Calu3 (cell line): ENCODE results near the gene TAF4B. TPM values are rescaled to one million over a fixed set of nuclear protein-coding genes. Genes with fewer than 3 reads are reported as not detected.

Source experiments
- BruUV-seq: library from RNA; stranded (reverse); fragments of 400-500 nt; replicated peaks from 2 replicates; lab custom pipeline; 2021; lab: Mats Ljungman, UMichigan
- CTCF ChIA-PET: fragments of 300-600 bp; sonication (Branson Sonifier 250); formaldehyde crosslinking; loops from one replicate; lab custom pipeline; 2022; ENCODE audit warnings: antibody characterized with exemption; lab: Charles Lee
- DNase-seq: peaks from one replicate; pipeline ENCODE4 v3.0.0; 2022
- H3K27ac Mint-ChIP-seq: one replicate; pipeline ENCODE4 v1.8.0; 2022; ENCODE audit warnings: mixed read lengths; ENCODE audit not compliant: unreplicated experiment
- H3K27me3 Mint-ChIP-seq: one replicate; pipeline ENCODE4 v1.8.0; 2022; ENCODE audit warnings: mixed read lengths; ENCODE audit not compliant: unreplicated experiment
- H3K36me3 Mint-ChIP-seq: one replicate; pipeline ENCODE4 v1.8.0; 2022; ENCODE audit warnings: mild to moderate bottlenecking, moderate library complexity, mixed read lengths; ENCODE audit not compliant: insufficient read depth, unreplicated experiment
- H3K4me1 Mint-ChIP-seq: one replicate; pipeline ENCODE4 v1.8.0; 2022; ENCODE audit warnings: mild to moderate bottlenecking, low read depth, mixed read lengths; ENCODE audit not compliant: unreplicated experiment
- H3K4me3 Mint-ChIP-seq: one replicate; pipeline ENCODE4 v1.8.0; 2022; ENCODE audit warnings: mild to moderate bottlenecking, low read depth, moderate library complexity, mixed read lengths; ENCODE audit not compliant: unreplicated experiment
- H3K9me3 Mint-ChIP-seq: one replicate; pipeline ENCODE4 v1.8.0; 2022; ENCODE audit warnings: low read depth, mixed read lengths; ENCODE audit not compliant: unreplicated experiment
- intact Hi-C: fragments of 100-400 bp; cut with micrococcal nuclease; formaldehyde crosslinking; loops from one replicate; pipeline ENCODE4 v1.10.0; 2022; ENCODE audit not compliant: unreplicated experiment
- total RNA-seq: library from RNA; stranded (reverse); gene quantifications from 2 replicates; pipeline ENCODE4 v1.2.3, GENCODE V29; 2022
- TF ChIP-seq, protein P1 (sequence below): fragments of 200-600 bp; IDR thresholded peaks from one replicate; pipeline ENCODE4 v1.8.0; 2022; ENCODE audit warnings: antibody characterized with exemption; ENCODE audit not compliant: unreplicated experiment

The TAF4B gene
- total RNA-seq, 1 experiment from 2014 or later = 9.6 TPM

GRCh38 chr18:26205318-26205717 lies 20.9 kb upstream of the TAF4B start:
- CTCF ChIA-PET = no interaction called here
- no peaks in the 10 kb centered on the region for H3K9me3 Mint-ChIP-seq
- intact Hi-C loops = no loop called here

GRCh38 chr18:26206488-26206887 lies 19.8 kb upstream of the TAF4B start:
- Mint-ChIP-seq H3K36me3 (no peaks in the 10 kb centered on the region), H3K27ac (no peak overlapping the region), H3K4me1 (no peaks in the 10 kb centered on the region), H3K27me3 (peaks cover 26% of the 10 kb centered on the region), H3K4me3 (no peak overlapping the region), H3K9me3 (no peaks in the 10 kb centered on the region)
- intact Hi-C loops = no loop called here
- no peak for DNase-seq
- BruUV-seq = no TSS peak
- CTCF ChIA-PET = interaction anchor here (0.7 kb wide), 1 partner anchor 177 kb away, joined by 4 read pairs; no protein-coding TSS in a partner anchor
- TF ChIP-seq, protein P1, sequence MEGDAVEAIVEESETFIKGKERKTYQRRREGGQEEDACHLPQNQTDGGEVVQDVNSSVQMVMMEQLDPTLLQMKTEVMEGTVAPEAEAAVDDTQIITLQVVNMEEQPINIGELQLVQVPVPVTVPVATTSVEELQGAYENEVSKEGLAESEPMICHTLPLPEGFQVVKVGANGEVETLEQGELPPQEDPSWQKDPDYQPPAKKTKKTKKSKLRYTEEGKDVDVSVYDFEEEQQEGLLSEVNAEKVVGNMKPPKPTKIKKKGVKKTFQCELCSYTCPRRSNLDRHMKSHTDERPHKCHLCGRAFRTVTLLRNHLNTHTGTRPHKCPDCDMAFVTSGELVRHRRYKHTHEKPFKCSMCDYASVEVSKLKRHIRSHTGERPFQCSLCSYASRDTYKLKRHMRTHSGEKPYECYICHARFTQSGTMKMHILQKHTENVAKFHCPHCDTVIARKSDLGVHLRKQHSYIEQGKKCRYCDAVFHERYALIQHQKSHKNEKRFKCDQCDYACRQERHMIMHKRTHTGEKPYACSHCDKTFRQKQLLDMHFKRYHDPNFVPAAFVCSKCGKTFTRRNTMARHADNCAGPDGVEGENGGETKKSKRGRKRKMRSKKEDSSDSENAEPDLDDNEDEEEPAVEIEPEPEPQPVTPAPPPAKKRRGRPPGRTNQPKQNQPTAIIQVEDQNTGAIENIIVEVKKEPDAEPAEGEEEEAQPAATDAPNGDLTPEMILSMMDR = no peak

More at GRCh38 chr18:26205318-26205717, 20.9 kb upstream of the TAF4B start:
- DNase-seq = no peak
- Mint-ChIP-seq H3K36me3 (no peaks in the 10 kb centered on the region), H3K27ac (no peak overlapping the region), H3K4me1 (no peaks in the 10 kb centered on the region), H3K4me3 (no peak overlapping the region), H3K27me3 (peaks cover 26% of the 10 kb centered on the region)
- no TSS peak for BruUV-seq
- TF ChIP-seq, protein P1 = no peak

DNA sequence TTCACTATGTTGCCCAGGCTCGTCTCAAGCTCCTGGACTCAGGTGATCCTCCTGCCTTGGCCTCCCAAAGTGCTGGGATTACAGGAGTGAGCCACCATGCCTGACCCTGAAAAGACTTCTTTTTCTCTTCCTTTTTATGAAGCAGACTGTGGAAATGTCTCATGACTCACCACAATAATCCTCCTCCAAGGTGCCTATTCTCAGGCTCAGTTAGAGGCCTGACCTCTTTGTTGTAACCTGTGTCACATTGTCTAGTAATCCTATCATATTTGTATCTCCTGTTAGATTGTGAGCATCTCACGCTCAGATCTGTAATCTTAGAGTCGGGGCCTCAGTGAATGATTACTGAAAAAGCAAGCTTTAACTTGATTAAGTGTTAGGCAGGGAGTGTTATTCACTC lies 18.3 kb upstream of the TAF4B start:
- intact Hi-C loops = no loop called here
- Mint-ChIP-seq H3K36me3 (no peaks in the 10 kb centered on the region), H3K4me3 (no peak overlapping the region), H3K4me1 (no peaks in the 10 kb centered on the region), H3K9me3 (no peaks in the 10 kb centered on the region), H3K27me3 (peaks cover 26% of the 10 kb centered on the region), H3K27ac (no peak overlapping the region)
- no peak for DNase-seq
- no TSS peak for BruUV-seq
- TF ChIP-seq, protein P1 = no peak
- CTCF ChIA-PET = interaction anchor here (0.7 kb wide), 1 partner anchor 15 kb away, joined by 3 read pairs; no protein-coding TSS in a partner anchor

DNA sequence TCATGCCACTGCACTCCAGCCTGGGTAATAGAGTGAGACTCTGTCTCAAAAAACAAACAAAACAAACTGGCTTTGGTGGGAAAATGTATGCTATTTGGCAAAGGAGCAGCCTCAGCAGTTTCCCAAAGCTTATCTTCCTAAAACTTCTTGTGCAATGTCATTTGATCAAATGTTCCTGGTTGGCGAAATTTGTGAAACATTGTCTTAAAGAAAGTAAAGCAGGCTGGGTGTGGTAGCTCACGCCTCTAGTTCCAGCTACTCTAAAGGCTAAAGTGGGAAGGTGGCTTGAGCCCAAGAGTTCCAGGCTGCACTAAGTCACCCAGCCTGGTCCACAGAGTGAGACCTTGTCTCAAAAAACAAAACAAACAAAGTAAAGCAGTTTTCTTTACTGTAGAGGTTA lies 17.3 kb upstream of the TAF4B start:
- DNase-seq = no peak
- no peaks in the 10 kb centered on the region for H3K36me3 Mint-ChIP-seq
- H3K4me3 Mint-ChIP-seq = no peak overlapping the region
- H3K27ac Mint-ChIP-seq = no peak overlapping the region
- BruUV-seq = no TSS peak
- H3K9me3 Mint-ChIP-seq = no peaks in the 10 kb centered on the region
- intact Hi-C loops = no loop called here
- H3K4me1 Mint-ChIP-seq = no peaks in the 10 kb centered on the region
- TF ChIP-seq, protein P1 = no peak
- CTCF ChIA-PET = no interaction called here
- peaks cover 20% of the 10 kb centered on the region for H3K27me3 Mint-ChIP-seq
